Effector memory CD8-positive, alpha-beta T cell (primary cell): ENCODE measurements around the gene UVRAG.
A peak's percentile ranks its signal among the peaks of the same experiment; 100 is the strongest.

Experiments used
- ATAC-seq: fragments of 150-1000 bp; cut with Tn5 transposase; replicated peaks from 2 replicates; pipeline ENCODE4 v1.10.0; 2021; ENCODE audit warnings: mild to moderate bottlenecking, moderate library complexity
- DNase-seq, 3 experiments: peaks; one replicate each; pipeline ENCODE4 v3.0.0; 2021
- H3K27ac Mint-ChIP-seq, 2 donors: one replicate each; pipeline ENCODE4 v1.8.0; 2022; ENCODE audit warnings: mild to moderate bottlenecking in 2 of 2, mixed read lengths in 2 of 2, moderate library complexity in 2 of 2
- H3K27me3 Mint-ChIP-seq, 2 donors: one replicate each; pipeline ENCODE4 v1.8.0; 2022; ENCODE audit warnings: mixed read lengths in 2 of 2
- H3K36me3 Mint-ChIP-seq: one replicate; pipeline ENCODE4 v1.8.0; 2022; ENCODE audit warnings: mild to moderate bottlenecking, moderate library complexity, mixed read lengths; ENCODE audit not compliant: insufficient read depth
- H3K4me1 Mint-ChIP-seq, 2 donors: one replicate each; pipeline ENCODE4 v1.8.0; 2022; ENCODE audit warnings: low read depth in 2 of 2, mixed read lengths in 2 of 2
- H3K4me3 Mint-ChIP-seq, 2 donors: one replicate each; pipeline ENCODE4 v1.8.0; 2022; ENCODE audit warnings: mild to moderate bottlenecking in 2 of 2, mixed read lengths in 2 of 2, moderate library complexity in 2 of 2
- H3K9me3 Mint-ChIP-seq, 2 donors: one replicate each; pipeline ENCODE4 v1.8.0; 2022; ENCODE audit warnings: mixed read lengths in 2 of 2

Gene UVRAG

DNA sequence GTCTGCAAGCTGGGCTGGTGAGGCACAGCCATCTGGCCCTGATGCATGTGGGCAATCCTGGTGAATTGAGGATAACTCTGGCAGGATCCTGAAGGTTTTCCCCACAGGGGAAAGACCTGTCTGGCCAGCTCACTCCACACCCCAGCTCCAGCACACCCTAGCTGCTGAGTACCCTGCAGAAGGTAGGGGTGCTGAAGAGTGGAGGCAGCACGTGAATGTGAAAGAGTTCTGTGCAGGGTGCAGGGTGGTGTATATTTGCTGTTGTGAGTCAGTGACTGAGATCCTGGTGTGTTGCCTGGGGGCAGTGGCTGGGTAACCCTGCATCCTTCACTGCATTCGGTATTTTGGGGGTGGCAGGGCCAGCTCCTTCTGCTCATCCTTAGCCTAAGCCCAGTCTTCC is 24.0 kb upstream of the UVRAG start:
- H3K4me1 Mint-ChIP-seq: no peaks in the 10 kb centered on the region
- no peaks in the 10 kb centered on the region for H3K36me3 Mint-ChIP-seq
- no peaks in the 10 kb centered on the region for H3K27me3 Mint-ChIP-seq
- no peak overlapping the region for H3K27ac Mint-ChIP-seq
- DNase-seq: no peak
- H3K4me3 Mint-ChIP-seq: no peak overlapping the region
- no peak for ATAC-seq
- no peaks in the 10 kb centered on the region for H3K9me3 Mint-ChIP-seq

DNA sequence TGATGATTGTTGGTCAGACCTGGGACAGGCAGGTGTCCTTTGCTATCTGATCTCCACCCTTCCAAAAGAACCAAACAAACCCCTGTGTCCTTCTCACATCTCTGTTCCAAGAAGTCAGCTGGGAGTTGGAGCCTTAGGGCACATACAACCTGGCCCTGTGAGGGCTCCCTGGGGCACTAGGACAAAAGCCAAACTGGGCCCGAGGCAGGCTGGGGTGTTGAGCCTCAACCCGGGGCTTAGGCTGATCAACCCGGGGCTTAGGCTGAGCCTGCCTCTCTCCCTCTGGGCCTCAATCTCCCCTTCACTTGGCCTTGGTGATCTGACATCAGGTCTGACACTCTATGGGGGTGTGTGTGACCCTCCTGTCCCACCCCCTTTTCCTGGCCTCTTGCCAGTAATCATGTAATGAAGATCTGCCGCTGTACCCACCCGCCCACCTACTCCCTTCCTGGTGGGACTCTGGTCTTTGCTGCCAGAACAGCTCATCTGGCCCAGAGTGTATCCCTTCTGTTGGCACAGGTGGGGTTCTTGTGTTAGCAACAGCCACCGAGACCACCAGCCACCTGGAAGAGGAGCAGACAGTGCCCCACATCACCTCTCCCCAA is 22.8 kb upstream of the UVRAG start:
- ATAC-seq (no peak), DNase-seq (no peak)
- Mint-ChIP-seq H3K27ac (no peak overlapping the region), H3K9me3 (no peaks in the 10 kb centered on the region), H3K4me3 (no peak overlapping the region), H3K36me3 (no peaks in the 10 kb centered on the region), H3K4me1 (no peaks in the 10 kb centered on the region), H3K27me3 (no peaks in the 10 kb centered on the region)

DNA sequence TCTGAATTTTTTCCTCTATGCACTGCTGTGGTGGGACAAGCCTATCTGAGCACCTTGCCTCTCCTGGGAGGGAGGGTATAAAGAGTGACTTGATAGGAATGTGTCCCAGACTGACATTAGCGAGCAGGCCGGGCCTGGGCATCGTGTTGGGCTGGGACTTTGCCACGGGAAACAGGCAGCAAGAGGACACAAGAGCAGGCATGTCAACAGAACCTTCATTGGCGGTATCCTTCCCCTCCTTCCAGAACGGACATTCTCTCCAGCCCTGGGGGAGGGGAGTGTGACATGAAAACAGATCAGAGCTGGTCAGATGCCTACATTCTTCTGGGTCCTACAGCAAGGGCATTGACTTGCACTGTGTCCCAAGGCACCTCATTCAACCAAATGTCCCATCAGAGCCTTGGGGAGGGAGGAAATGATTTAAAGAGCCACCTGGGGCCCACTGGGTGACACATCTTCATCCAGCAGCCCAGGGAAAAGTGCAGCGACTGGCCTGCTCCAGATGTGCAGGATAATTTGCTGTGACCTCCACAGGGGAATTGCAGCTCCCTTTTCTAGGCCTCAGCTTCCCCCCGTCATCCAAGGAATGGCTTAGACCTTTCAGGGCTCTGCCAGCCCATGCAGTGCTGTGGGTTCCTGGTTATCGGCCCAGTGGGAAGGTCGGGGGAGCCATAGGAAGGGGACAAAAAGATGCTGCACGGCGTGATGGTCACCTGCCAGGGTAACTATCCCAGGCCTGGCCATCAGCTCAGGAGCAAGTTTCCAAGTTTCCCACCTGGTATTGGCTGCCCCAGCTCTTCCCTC is 21.8 kb upstream of the UVRAG start:
- ATAC-seq (no peak), DNase-seq (no peak)
- H3K4me1 Mint-ChIP-seq: no peaks in the 10 kb centered on the region
- no peaks in the 10 kb centered on the region for H3K36me3 Mint-ChIP-seq
- no peaks in the 10 kb centered on the region for H3K9me3 Mint-ChIP-seq
- no peak overlapping the region for H3K4me3 Mint-ChIP-seq
- no peaks in the 10 kb centered on the region for H3K27me3 Mint-ChIP-seq
- H3K27ac Mint-ChIP-seq: no peak overlapping the region

DNA sequence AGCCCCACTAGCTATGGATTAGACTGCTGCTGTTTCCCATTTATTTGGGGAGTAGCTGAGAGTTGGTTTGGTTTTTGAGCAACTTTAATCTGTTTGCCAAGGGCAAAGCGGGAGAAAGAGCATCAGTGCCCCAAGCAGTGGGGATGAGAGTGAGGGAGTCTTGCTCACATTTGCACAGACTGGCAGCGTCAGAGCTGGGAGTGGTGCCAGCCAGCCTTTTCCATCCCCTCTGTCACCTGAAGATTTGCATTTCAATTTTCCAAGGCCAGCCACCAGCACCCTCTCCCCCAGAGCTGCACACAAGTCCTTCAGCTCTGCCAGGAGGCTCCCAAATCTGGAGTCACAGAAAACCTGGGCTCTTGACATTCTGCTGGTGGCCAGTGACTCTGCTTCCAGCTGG is 21.0 kb upstream of the UVRAG start:
- DNase-seq: no peak
- Mint-ChIP-seq H3K4me1 (no peaks in the 10 kb centered on the region), H3K36me3 (no peaks in the 10 kb centered on the region), H3K27ac (no peak overlapping the region), H3K4me3 (no peak overlapping the region), H3K27me3 (no peaks in the 10 kb centered on the region), H3K9me3 (no peaks in the 10 kb centered on the region)
- ATAC-seq: no peak

DNA sequence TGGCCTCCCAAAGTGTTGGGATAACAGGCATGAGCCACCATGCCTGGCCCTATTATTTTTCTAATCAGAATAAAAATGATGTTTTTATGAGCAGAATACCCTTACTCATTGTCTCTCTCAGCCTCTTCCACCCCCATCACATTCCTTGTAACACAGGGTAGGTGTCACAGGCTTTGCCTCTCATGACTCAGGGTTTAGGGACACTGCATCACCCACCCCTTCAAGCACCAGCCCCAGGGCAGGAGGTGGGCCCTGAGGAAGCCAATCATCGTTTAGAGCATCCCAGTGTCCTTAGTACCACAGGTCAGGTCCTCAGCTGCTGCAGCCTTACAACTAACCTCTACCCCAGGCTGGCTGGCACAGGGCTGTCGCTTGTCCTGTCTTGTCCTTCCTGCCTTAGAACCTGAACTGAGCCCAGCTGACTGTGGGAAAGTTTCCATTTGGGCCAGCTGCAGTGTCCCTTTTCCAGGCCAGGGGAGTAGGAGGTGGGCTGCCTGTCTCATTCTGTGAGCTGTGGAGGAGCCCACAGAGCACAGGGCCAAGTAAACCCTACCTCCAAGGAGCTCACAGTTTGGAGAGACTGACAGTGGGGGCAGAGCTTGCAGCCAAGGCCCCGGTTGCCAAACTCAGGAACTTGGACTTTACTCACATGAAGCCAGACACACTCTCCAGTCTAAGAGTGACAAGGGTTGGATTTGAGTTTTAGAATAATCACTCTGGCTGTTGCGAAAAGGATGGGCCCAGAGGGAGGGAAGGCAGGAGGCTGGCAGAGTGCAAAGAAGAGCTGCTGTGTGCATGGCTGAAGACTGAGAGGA is 19.5 kb upstream of the UVRAG start:
- Mint-ChIP-seq H3K27me3 (no peaks in the 10 kb centered on the region), H3K9me3 (no peaks in the 10 kb centered on the region), H3K4me3 (no peak overlapping the region), H3K4me1 (no peaks in the 10 kb centered on the region), H3K36me3 (no peaks in the 10 kb centered on the region), H3K27ac (no peak overlapping the region)
- no peak for ATAC-seq
- DNase-seq: no peak

DNA sequence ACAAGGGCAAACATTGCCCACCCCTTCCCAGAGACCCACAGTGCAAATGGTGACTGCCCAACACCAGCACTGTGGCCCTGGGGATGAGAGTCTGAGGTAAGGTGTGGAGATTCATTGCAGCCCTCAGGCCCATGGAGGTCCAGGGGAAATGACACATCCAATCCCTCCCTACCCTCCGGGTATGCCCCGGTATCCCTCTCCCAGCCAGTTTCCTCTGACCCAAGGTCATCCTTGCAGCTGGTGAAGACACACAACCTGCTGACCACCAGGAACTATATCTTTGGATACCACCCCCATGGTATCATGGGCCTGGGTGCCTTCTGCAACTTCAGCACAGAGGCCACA is 18.9 kb upstream of the UVRAG start:
- H3K36me3 Mint-ChIP-seq: no peaks in the 10 kb centered on the region
- DNase-seq: no peak
- no peaks in the 10 kb centered on the region for H3K9me3 Mint-ChIP-seq
- H3K4me1 Mint-ChIP-seq: no peaks in the 10 kb centered on the region
- no peak overlapping the region for H3K27ac Mint-ChIP-seq
- H3K27me3 Mint-ChIP-seq: no peaks in the 10 kb centered on the region
- H3K4me3 Mint-ChIP-seq: no peak overlapping the region
- no peak for ATAC-seq

DNA sequence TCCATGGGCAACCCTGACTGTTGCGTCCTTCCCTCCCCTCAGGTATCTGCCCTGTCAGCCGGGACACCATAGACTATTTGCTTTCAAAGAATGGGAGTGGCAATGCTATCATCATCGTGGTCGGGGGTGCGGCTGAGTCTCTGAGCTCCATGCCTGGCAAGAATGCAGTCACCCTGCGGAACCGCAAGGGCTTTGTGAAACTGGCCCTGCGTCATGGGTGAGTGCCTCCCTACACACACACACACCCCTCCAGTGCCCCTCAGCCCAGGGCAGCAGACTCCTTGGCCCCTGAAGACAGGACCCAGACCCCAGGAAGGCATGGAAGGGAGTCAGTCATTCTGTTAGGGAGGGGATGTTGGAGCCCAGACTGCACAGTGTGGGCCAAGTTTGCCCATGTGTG is 17.9 kb upstream of the UVRAG start:
- H3K4me3 Mint-ChIP-seq: no peak overlapping the region
- peak overlapping the region in 1 of 2 donors; percentile 41 for H3K27ac Mint-ChIP-seq
- no peaks in the 10 kb centered on the region for H3K9me3 Mint-ChIP-seq

DNA sequence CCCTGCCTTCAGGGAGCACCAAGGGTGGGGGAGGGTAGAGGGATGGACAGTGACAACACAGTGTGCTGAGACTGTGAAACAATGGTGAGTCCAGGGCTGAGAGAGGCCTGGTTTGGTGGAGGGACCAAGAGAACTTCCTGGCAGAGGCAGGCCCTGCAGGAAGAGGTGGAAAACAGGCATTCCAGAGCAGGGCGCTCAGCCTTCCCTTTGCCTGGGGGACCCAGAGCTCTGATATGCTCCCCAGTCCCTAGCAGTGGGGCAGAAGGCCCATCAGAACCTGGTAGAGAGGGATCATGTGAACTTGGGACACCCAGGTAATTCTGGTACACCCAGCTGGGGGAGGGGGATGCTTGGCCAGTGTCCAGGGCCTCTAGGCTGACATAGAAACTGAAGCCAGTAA is 17.2 kb upstream of the UVRAG start:
- no peak for DNase-seq
- H3K4me1 Mint-ChIP-seq: peaks cover 0 to 6% of the 10 kb centered on the region in 2 donors
- H3K36me3 Mint-ChIP-seq: no peaks in the 10 kb centered on the region
- no peak overlapping the region for H3K4me3 Mint-ChIP-seq
- no peaks in the 10 kb centered on the region for H3K27me3 Mint-ChIP-seq
- H3K9me3 Mint-ChIP-seq: no peaks in the 10 kb centered on the region
- ATAC-seq: no peak
- peak overlapping the region in 1 of 2 donors; percentile 41 for H3K27ac Mint-ChIP-seq

More for the DNA sequence above, 17.9 kb upstream of the UVRAG start:
- Mint-ChIP-seq H3K4me1 (peaks cover 0 to 3% of the 10 kb centered on the region in 2 donors), H3K27me3 (no peaks in the 10 kb centered on the region), H3K36me3 (no peaks in the 10 kb centered on the region)
- ATAC-seq (no peak), DNase-seq (no peak)

DNA sequence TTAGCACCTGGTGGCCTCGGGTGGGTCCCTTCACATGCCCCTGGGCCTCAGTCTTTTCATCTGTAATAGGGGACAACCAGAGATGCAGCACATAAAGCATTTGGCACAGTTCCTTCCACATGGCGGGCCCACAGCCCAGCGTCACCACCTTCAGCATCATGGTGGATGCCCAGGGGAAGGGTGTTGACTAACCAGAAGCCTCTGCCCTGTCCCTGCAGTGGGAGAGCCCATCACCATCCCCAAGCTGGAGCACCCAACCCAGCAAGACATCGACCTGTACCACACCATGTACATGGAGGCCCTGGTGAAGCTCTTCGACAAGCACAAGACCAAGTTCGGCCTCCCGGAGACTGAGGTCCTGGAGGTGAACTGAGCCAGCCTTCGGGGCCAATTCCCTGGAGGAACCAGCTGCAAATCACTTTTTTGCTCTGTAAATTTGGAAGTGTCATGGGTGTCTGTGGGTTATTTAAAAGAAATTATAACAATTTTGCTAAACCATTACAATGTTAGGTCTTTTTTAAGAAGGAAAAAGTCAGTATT is 14.8 kb upstream of the UVRAG start:
- Mint-ChIP-seq H3K27ac (no peak overlapping the region), H3K36me3 (no peaks in the 10 kb centered on the region), H3K27me3 (no peaks in the 10 kb centered on the region), H3K4me1 (peaks cover 0 to 6% of the 10 kb centered on the region in 2 donors), H3K4me3 (no peak overlapping the region), H3K9me3 (no peaks in the 10 kb centered on the region)
- DNase-seq: no peak
- ATAC-seq: no peak

DNA sequence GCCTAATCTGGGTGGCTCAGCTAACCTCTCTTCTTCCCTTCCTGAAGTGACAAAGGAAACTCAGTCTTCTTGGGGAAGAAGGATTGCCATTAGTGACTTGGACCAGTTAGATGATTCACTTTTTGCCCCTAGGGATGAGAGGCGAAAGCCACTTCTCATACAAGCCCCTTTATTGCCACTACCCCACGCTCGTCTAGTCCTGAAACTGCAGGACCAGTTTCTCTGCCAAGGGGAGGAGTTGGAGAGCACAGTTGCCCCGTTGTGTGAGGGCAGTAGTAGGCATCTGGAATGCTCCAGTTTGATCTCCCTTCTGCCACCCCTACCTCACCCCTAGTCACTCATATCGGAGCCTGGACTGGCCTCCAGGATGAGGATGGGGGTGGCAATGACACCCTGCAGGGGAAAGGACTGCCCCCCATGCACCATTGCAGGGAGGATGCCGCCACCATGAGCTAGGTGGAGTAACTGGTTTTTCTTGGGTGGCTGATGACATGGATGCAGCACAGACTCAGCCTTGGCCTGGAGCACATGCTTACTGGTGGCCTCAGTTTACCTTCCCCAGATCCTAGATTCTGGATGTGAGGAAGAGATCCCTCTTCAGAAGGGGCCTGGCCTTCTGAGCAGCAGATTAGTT is 14.2 kb upstream of the UVRAG start:
- no peak overlapping the region for H3K4me3 Mint-ChIP-seq

DNA sequence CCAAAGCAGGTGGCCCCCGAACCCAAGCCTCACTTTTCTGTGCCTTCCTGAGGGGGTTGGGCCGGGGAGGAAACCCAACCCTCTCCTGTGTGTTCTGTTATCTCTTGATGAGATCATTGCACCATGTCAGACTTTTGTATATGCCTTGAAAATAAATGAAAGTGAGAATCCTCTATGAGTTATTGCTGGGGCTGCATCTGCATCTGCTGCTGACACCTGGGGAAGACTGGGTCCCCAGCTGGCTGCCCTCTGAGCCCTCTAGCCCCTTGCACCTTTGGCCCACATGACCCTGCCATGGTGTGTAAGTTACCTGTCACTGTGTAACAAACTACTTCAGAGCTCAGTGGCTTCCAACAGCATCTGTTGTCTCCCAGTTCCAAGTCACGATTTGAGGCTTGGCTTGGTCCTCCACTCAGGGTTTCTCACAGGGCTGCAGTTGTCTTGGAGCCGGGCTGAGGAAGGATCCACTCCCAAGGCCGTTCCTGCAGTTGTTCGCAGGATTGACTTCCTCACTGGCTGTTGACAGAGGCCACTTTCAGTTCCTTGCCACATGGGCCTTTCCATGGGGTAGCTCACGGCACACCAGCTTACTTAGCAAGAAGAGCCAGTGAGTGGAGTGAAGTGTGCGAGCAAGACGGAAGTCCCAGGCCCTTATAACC is 13.5 kb upstream of the UVRAG start:
- Mint-ChIP-seq H3K4me1 (peaks cover 0 to 6% of the 10 kb centered on the region in 2 donors), H3K9me3 (no peaks in the 10 kb centered on the region), H3K27me3 (no peaks in the 10 kb centered on the region), H3K4me3 (no peak overlapping the region), H3K36me3 (peaks cover 3% of the 10 kb centered on the region), H3K27ac (no peak overlapping the region)
- no peak for DNase-seq
- ATAC-seq: no peak

More for the DNA sequence above, 14.2 kb upstream of the UVRAG start:
- no peaks in the 10 kb centered on the region for H3K27me3 Mint-ChIP-seq
- DNase-seq: no peak
- H3K4me1 Mint-ChIP-seq: peaks cover 0 to 6% of the 10 kb centered on the region in 2 donors
- H3K27ac Mint-ChIP-seq: no peak overlapping the region
- no peaks in the 10 kb centered on the region for H3K36me3 Mint-ChIP-seq
- ATAC-seq: no peak
- H3K9me3 Mint-ChIP-seq: no peaks in the 10 kb centered on the region

DNA sequence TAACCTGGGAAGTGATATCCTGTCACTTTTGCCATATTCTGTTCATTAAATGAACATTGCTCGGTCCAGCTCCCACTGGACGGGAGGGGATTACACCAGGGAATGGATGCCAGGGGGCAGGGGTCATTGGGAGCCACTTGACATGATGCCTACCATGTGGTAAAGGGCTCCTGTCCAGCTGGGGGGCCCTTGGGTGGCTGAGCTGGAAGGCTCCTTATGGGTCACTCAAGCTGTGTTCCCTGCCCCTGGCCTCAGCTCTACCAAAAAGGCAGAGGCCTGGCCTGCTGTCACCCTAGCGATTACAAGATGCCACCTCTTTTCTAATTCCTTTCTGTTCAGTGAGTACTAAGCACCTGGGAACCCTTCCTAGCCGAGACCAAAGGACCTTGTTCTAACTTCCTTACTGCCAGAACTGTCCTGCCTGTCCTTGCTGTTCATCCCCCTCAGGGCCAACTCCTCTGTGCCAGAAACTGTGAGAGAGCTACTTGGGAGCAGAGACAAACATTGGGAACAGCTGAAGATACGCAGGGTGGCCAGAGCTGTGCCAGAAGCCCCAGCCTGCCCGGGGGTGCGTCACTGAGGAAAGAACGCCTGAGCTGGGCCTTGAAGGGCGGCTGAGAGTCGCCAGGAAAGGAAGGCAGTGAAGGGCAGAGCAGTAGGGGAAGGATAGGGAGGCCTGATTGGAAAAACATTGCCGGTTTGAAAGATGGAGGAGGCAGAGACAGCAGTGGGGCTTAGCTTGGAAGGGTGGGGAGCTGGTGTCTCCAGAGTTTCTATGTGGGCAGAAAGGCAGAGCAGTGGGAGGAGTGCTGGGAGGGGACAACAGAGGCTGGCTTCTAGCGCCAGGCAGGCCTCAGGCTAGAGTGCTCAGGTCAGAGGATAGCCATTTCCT is 12.7 kb upstream of the UVRAG start:
- Mint-ChIP-seq H3K36me3 (peaks cover 3% of the 10 kb centered on the region), H3K27ac (no peak overlapping the region), H3K4me3 (no peak overlapping the region), H3K4me1 (peaks cover 0 to 6% of the 10 kb centered on the region in 2 donors), H3K27me3 (no peaks in the 10 kb centered on the region), H3K9me3 (no peaks in the 10 kb centered on the region)
- DNase-seq (no peak), ATAC-seq (no peak)
